ENCODE results near the gene CYP4V2. TPM values are rescaled to one million over a fixed set of nuclear protein-coding genes. Genes with fewer than 3 reads are reported as not detected.
A peak's percentile ranks its signal among the peaks of the same experiment; 100 is the strongest.

Gene CYP4V2
- total and polyA plus RNA-seq, 2 experiments from 2014 or later = 10.5 to 16.3 TPM

DNA sequence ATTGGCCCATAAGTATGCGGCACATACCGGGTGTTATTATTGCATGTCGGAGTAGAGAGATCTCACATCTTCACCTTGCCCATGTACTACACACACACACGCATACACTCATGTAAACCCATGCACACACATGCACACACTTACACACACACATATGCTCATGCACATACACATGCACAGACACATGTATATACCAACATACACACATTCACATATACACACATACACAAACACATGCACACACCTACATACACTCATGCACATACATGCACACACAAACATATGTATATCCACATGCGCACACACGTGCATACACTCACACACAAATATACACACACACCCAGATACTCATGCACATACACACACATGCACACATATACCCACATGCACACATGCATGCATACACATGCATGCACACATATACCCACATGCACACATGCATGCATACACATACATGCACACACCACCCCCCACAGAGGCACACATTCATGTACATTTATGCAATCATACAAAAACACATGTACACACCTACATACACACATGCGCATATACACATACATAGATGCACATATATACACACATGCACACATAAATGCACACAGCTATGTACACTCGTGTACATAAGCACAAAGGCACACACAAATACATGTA, 11.2 kb downstream of the CYP4V2 start:
- Histone ChIP-seq H3K79me2 (ENCODE audit: insufficient read depth) (no peaks in the 10 kb centered on the region), H3K9ac (no peak overlapping the region), H3K4me2 (ENCODE audit: unreplicated experiment) (no peak overlapping the region), H3K4me1 (ENCODE audit: insufficient read depth) (no peaks in the 10 kb centered on the region), H3K27ac (no peak overlapping the region), H2AFZ (no peak overlapping the region), H4K20me1 (ENCODE audit: insufficient read depth) (no peaks in the 10 kb centered on the region), H3K9me2 (ENCODE audit: insufficient read depth) (no peaks in the 10 kb centered on the region; the same call in 1 of the 2 replicates), H3K27me3 (replicated peaks; ENCODE audit: insufficient read depth) (no peaks in the 10 kb centered on the region), H3F3A (ENCODE audit: insufficient read depth) (no peaks in the 10 kb centered on the region), H3K36me3 (ENCODE audit: low read depth) (no peaks in the 10 kb centered on the region), H3K4me3 (no peak overlapping the region), H3K9me3 (ENCODE audit: low read depth) (no peaks in the 10 kb centered on the region)
- in situ Hi-C loops (cut with MboI) = no loop called here
- 81 to 83% methylated on average over 8 of the region's 8 CpGs for WGBS, 2 experiments (ENCODE audit: low coverage in 1 of 2, low lambda C conversion rate in 2 of 2, missing lambda C conversion rate in 2 of 2)
- TF ChIP-seq EZH2 (IDR thresholded peaks at IDR 0.05; ENCODE audit: insufficient read depth, poor library complexity, severe bottlenecking) (no peak), EZH2phosphoT487 (IDR thresholded peaks at IDR 0.05; ENCODE audit: insufficient read depth, low read depth) (no peak)
- DNase-seq = no peak

DNA sequence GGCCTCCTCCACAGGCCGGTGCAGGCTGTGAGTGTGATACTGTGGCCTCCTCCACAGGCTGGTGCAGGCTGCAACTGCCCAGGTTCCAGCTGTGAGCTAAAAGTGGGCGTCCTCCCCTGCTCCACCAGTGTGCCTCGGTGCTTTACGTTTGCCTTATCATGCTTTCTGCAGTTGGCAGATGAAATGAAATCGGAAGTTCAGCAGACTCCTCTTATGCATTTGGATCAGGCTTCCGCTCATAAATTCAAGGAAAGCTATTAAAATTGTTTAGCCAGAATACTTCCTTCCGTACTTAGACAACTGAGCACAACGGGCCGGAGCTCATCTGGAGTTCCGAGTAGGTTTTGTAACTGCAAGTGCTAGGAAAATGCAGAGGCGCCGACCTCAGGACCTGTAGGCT, 12.0 kb downstream of the CYP4V2 start:
- H3K9me2 ChIP-seq (ENCODE audit: insufficient read depth) = no peaks in the 10 kb centered on the region; the same call in 1 of the 2 replicates
- DNase-seq = no peak
- H2AFZ ChIP-seq = peak overlapping the region; percentile 3; the same call in 1 of the 2 replicates
- no peak overlapping the region for H3K9ac ChIP-seq
- H3K4me3 ChIP-seq = no peak overlapping the region
- WGBS, 2 experiments (ENCODE audit: low coverage in 1 of 2, low lambda C conversion rate in 2 of 2, missing lambda C conversion rate in 2 of 2) = 48 to 52% methylated on average over 12 of the region's 12 CpGs
- no peaks in the 10 kb centered on the region for H3K4me1 ChIP-seq (ENCODE audit: insufficient read depth)
- in situ Hi-C loops (cut with MboI) = no loop called here
- no peaks in the 10 kb centered on the region for H3K27me3 ChIP-seq (replicated peaks; ENCODE audit: insufficient read depth)
- TF ChIP-seq EZH2 (IDR thresholded peaks at IDR 0.05; ENCODE audit: insufficient read depth, poor library complexity, severe bottlenecking) (no peak), EZH2phosphoT487 (IDR thresholded peaks at IDR 0.05; ENCODE audit: insufficient read depth, low read depth) (no peak)
- H3K27ac ChIP-seq = no peak overlapping the region
- no peaks in the 10 kb centered on the region for H4K20me1 ChIP-seq (ENCODE audit: insufficient read depth)
- H3K79me2 ChIP-seq (ENCODE audit: insufficient read depth) = no peaks in the 10 kb centered on the region
- no peaks in the 10 kb centered on the region for H3K9me3 ChIP-seq (ENCODE audit: low read depth)
- no peaks in the 10 kb centered on the region for H3F3A ChIP-seq (ENCODE audit: insufficient read depth)
- no peak overlapping the region for H3K4me2 ChIP-seq (ENCODE audit: unreplicated experiment)
- no peaks in the 10 kb centered on the region for H3K36me3 ChIP-seq (ENCODE audit: low read depth)

DNA sequence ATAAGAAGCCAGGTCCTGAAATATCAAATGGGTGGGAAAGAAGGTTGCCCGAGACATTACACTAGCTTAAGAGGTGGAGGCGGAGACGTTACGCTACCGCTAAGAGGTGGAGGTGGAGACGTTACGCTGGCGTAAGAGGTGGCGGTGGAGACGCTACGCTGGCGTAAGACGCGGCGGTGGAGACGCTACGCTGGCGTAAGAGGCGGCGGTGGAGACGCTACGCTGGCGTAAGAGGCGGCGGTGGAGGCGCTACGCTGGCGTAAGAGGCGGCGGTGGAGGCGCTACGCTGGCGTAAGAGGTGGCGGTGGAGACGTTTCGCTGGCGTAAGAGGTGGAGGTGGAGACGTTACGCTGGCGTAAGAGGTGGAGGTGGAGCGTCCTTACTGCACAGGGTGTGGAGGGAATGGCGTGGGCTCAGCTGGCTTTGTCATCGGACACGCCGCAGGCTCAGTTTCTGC, 12.8 kb downstream of the CYP4V2 start:
- Histone ChIP-seq H3K27ac (no peak overlapping the region), H3K4me3 (no peak overlapping the region), H3K79me2 (ENCODE audit: insufficient read depth) (no peaks in the 10 kb centered on the region), H3K4me1 (ENCODE audit: insufficient read depth) (no peaks in the 10 kb centered on the region), H3K9ac (no peak overlapping the region), H3K4me2 (ENCODE audit: unreplicated experiment) (no peak overlapping the region), H3F3A (ENCODE audit: insufficient read depth) (no peaks in the 10 kb centered on the region), H3K36me3 (ENCODE audit: low read depth) (no peaks in the 10 kb centered on the region), H3K9me3 (ENCODE audit: low read depth) (no peaks in the 10 kb centered on the region), H4K20me1 (ENCODE audit: insufficient read depth) (no peaks in the 10 kb centered on the region), H2AFZ (no peak overlapping the region), H3K9me2 (ENCODE audit: insufficient read depth) (no peaks in the 10 kb centered on the region; the same call in 1 of the 2 replicates), H3K27me3 (replicated peaks; ENCODE audit: insufficient read depth) (no peaks in the 10 kb centered on the region)
- 90 to 96% methylated on average over 26 to 45 of the region's 45 CpGs for WGBS, 2 experiments (ENCODE audit: low coverage in 1 of 2, low lambda C conversion rate in 2 of 2, missing lambda C conversion rate in 2 of 2)
- DNase-seq = no peak
- in situ Hi-C loops (cut with MboI) = no loop called here
- no peak for TF ChIP-seq EZH2 (IDR thresholded peaks at IDR 0.05; ENCODE audit: insufficient read depth, poor library complexity, severe bottlenecking)
- TF ChIP-seq EZH2phosphoT487 (IDR thresholded peaks at IDR 0.05; ENCODE audit: insufficient read depth, low read depth) = no peak

DNA sequence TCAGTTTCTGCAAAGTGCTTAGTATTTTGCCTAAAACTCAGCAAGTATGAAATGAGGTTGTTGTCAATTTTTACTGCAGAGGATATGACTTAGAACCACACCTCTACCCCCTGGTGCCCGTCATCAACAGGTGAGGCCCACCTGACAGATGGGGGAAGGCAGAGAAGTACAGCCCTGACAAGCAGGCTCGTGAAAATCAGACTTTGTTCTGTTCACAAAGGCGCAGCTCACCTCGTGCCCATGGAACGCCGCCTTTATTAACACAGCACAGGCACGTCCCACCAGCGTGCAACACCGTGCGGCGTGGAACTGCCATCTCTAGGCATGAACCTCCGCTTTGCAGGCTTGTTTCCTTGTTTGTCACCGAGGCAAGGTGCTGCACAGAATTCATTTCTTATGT, 13.3 kb downstream of the CYP4V2 start:
- Histone ChIP-seq H3K4me1 (ENCODE audit: insufficient read depth) (no peaks in the 10 kb centered on the region), H2AFZ (no peak overlapping the region), H3K9ac (no peak overlapping the region), H3K4me3 (no peak overlapping the region), H3K79me2 (ENCODE audit: insufficient read depth) (no peaks in the 10 kb centered on the region), H3K27me3 (replicated peaks; ENCODE audit: insufficient read depth) (no peaks in the 10 kb centered on the region), H3K4me2 (ENCODE audit: unreplicated experiment) (no peak overlapping the region), H4K20me1 (ENCODE audit: insufficient read depth) (no peaks in the 10 kb centered on the region), H3K9me3 (ENCODE audit: low read depth) (no peaks in the 10 kb centered on the region), H3K27ac (no peak overlapping the region), H3K9me2 (ENCODE audit: insufficient read depth) (no peaks in the 10 kb centered on the region; the same call in 1 of the 2 replicates), H3K36me3 (ENCODE audit: low read depth) (peaks cover 3% of the 10 kb centered on the region; the same call in 1 of the 2 replicates), H3F3A (ENCODE audit: insufficient read depth) (no peaks in the 10 kb centered on the region)
- in situ Hi-C loops (cut with MboI) = no loop called here
- TF ChIP-seq EZH2phosphoT487 (IDR thresholded peaks at IDR 0.05; ENCODE audit: insufficient read depth, low read depth) (no peak), EZH2 (IDR thresholded peaks at IDR 0.05; ENCODE audit: insufficient read depth, poor library complexity, severe bottlenecking) (no peak)
- 91 to 95% methylated on average over 13 of the region's 13 CpGs for WGBS, 2 experiments (ENCODE audit: low coverage in 1 of 2, low lambda C conversion rate in 2 of 2, missing lambda C conversion rate in 2 of 2)
- DNase-seq = no peak

Measured in GM23248 (cell line).